ENCODE data around the gene CLMN. TPM values are rescaled to one million over a fixed set of nuclear protein-coding genes. Genes with fewer than 3 reads are reported as not detected.

CLMN gene
- total and polyA plus RNA-seq, 2 donors (not counting 3 experiments of a cell fraction or from before 2014, with no cell fraction given): 0.72 to 9.6 TPM

- Histone ChIP-seq H3K9me1 (replicated peaks; ENCODE audit: control insufficient read depth, extremely low read depth, insufficient read depth, low read length) (no peaks in the 10 kb centered on the region), H3K4me3 (replicated peaks in 1 of 3; ENCODE audit: insufficient read depth in 1 of 3, low read depth in 1 of 3, low read length in 3 of 3) (no peak overlapping the region), H3K27me3 (ENCODE audit: control insufficient read depth in 2 of 2, insufficient read depth in 2 of 2, low read length in 2 of 2) (no peaks in the 10 kb centered on the region), H3K9ac (replicated peaks; ENCODE audit: extremely low read depth, insufficient read depth, low read length) (no peak overlapping the region), H3K79me2 (ENCODE audit: control insufficient read depth, insufficient read depth, low read length) (no peaks in the 10 kb centered on the region), H3K36me3 (ENCODE audit: control insufficient read depth in 2 of 2, extremely low read depth in 1 of 2, insufficient read depth in 2 of 2, low read length in 2 of 2) (no peaks in the 10 kb centered on the region), H3K4me1 (ENCODE audit: control insufficient read depth, extremely low read depth, insufficient read depth, low read length) (peaks cover 13% of the 10 kb centered on the region), H4K20me1 (replicated peaks; ENCODE audit: control insufficient read depth, extremely low read depth, insufficient read depth, low read length) (no peaks in the 10 kb centered on the region), H2AFZ (ENCODE audit: low read depth, low read length) (no peak overlapping the region), H3K4me2 (ENCODE audit: insufficient read depth, low read length) (no peak overlapping the region), H3K27ac (ENCODE audit: insufficient read depth, low read depth, low read length) (no peak overlapping the region), H3K9me3 (replicated peaks; ENCODE audit: control insufficient read depth, insufficient read depth, low read length) (no peaks in the 10 kb centered on the region)
- intact Hi-C loops (cut with micrococcal nuclease) (no loop called here), dilution Hi-C loops (cut with MboI; ENCODE audit: extremely low pct_ligation_motif_present, low sequenced_read_pairs) (no loop called here)
- no TSS peak for BruUV-seq (replicated peaks)
- no peak for FAIRE-seq
- ChIA-PET CTCF (no interaction called here), POLR2A (no interaction called here)
- DNase-seq (ENCODE audit: low read depth, low spot score): no peak
- TF ChIP-seq MAX (IDR thresholded peaks at IDR 0.05; ENCODE audit: insufficient read depth, insufficient read length): no peak
- no peak for TF ChIP-seq GATA2 (IDR thresholded peaks at IDR 0.05; ENCODE audit: insufficient read depth, insufficient read length, low read depth, low read length)
- TF ChIP-seq POLR2AphosphoS5 (IDR thresholded peaks at IDR 0.05; ENCODE audit: insufficient read depth, low read depth, low read length): no peak
- no peak for TF ChIP-seq EZH2 (IDR thresholded peaks at IDR 0.05; ENCODE audit: borderline replicate concordance, low read depth, low read length, severe bottlenecking)
- no peak for TF ChIP-seq MYC (IDR thresholded peaks at IDR 0.05; ENCODE audit: low read depth, low read length)
- TF ChIP-seq JUN (IDR thresholded peaks at IDR 0.05; ENCODE audit: borderline replicate concordance, insufficient read depth, insufficient read length, low read depth): no peak
- TF ChIP-seq CTCF (IDR thresholded peaks at IDR 0.05; ENCODE audit: extremely low read depth in 1 of 2, insufficient read depth in 1 of 2, low read depth in 1 of 2, low read length in 2 of 2): no peak
- no peak for TF ChIP-seq POLR2A (IDR thresholded peaks at IDR 0.05; ENCODE audit: low read depth, low read length)
- TF ChIP-seq FOS (IDR thresholded peaks at IDR 0.05; ENCODE audit: borderline replicate concordance, insufficient read depth, low read length): no peak
Observed at GRCh38 chr14:95244587-95244986, 75.1 kb downstream of the CLMN start.
